ENCODE results near the gene DUSP1. TPM values are rescaled to one million over a fixed set of nuclear protein-coding genes. Genes with fewer than 3 reads are reported as not detected.
"Not testable (repeated sequence)": the region's sequence is repeated elsewhere in the genome, so short reads cannot be mapped to it uniquely, and the experiment has no call there.

The DUSP1 gene
- total RNA-seq, 1 donor from 2014 or later: 101 TPM

GRCh38 chr5:172796306-172796705, 25.3 kb upstream of the DUSP1 start:
- no peak for ATAC-seq

- ATAC-seq: peak; percentile 17
Measured at GRCh38 chr5:172795318-172795977, 24.5 kb upstream of the DUSP1 start.

GRCh38 chr5:172793577-172794488, 22.8 kb upstream of the DUSP1 start:
- ATAC-seq: no peak

DNA sequence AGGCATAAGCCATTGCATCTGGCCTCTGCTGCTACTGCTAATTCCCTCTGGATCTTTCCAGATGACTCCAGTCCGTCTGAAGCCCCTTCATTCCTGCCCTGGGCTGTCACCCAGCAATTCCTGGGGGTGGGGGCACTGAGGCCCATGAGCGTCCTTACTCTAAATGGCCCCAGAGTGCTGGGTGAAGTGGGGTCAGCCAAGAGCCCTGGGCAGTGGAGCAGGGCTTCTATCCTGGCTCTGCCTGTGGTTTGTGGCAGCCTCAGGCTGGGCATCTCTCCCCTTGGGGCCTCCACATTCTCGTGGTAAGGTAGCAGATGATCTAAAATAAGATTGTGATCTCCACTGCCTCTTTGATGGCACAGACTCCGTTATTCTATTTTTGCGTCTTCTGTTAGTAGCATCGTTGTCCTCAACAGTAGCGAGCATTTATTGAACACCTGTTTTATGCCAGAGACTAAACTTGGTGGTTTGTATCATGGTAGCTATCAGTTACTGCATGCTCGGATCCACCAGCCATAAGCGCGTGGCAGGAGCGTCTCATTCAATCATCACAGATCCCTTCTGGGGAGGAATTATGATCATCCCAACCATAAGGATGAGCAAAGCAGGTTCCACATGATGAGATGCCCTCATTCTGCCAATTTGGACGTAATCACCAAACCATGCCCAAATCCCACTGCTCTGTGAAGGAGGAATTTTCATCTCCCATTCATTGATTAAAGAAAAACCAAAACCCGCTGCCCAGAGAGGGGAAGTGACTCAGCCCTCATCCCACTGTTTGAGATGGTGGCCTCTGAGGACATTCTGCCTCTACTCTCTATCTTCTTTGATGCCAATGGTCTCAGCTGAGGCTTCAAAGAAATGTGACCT, 21.9 kb upstream of the DUSP1 start:
- ATAC-seq: no peak

GRCh38 chr5:172791726-172792445, 20.9 kb upstream of the DUSP1 start:
- ATAC-seq: no peak

GRCh38 chr5:172791286-172791685, 20.3 kb upstream of the DUSP1 start:
- no peak for ATAC-seq

DNA sequence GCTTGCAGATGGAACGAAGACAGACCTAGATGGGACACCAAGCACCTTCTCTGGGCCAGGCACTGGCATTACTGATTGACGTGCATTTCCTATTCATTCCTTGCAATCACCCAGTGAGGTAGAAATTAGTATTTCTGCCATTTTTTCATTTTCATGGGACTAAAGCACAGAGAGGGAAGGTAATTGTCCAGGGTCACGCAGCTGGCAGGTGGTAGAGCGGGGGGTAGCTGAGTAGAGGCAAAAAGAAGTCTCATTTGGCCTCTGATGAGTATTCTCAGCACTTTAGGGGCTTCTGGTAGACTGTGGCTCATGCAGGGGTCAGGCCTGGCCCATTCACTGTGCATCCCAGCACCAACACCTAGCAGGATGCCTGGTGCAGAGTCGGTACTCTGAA, 19.5 kb upstream of the DUSP1 start:
- ATAC-seq: no peak

- ATAC-seq: no peak
Measured at GRCh38 chr5:172789687-172790495, 18.9 kb upstream of the DUSP1 start.

- ATAC-seq: peak; percentile 34
Measured at GRCh38 chr5:172788771-172789686, 18.0 kb upstream of the DUSP1 start.

GRCh38 chr5:172787538-172787937, 16.5 kb upstream of the DUSP1 start:
- not testable (repeated sequence) for ATAC-seq

GRCh38 chr5:172786736-172787462, 15.9 kb upstream of the DUSP1 start:
- ATAC-seq: no peak

GRCh38 chr5:172785429-172786088, 14.6 kb upstream of the DUSP1 start:
- no peak for ATAC-seq

- not testable (repeated sequence) for ATAC-seq
Measured at GRCh38 chr5:172784162-172784561, 13.2 kb upstream of the DUSP1 start.

GRCh38 chr5:172783319-172783718, 12.3 kb upstream of the DUSP1 start:
- not testable (repeated sequence) for ATAC-seq

DNA sequence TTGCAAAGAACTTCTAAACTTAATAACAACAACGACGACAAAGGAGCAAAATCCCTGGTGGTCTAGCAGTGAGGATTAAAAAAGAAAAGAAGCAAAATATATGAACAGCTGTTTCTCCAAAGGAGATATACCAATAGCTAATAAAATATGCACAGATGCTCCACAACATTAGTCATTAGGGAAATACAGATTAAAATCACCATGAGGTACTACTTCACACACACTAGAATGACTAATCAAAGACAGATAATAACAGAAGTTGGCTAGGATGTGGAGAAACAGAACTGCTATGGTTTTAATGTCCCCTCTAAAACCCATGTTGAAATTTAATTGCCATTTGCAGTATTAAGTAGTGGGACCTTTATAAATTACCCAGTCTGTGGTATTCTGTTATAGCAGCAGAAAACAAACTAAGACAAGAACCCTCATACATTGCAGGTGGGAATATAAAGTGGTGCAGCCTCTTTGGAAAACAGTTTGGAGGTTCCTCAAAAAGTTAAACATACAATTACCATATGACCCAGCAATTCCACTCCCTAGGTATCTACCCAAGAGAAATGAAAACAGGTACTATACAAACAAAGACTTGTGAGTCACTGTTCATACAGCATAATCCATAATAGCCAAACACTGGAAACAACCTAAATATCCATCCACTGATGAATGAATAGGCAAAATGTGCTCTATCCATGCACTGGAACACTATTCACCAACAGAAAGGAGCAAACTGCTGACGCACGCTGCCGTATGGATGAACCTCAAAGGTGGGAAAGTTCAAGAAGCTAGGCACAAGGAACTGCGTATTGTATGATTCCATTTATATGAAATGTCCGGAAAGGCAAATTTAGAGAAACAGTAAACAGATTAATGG, 11.4 kb upstream of the DUSP1 start:
- peak; percentile 77 for ATAC-seq

- no peak for ATAC-seq
Measured at GRCh38 chr5:172779691-172780341, 8.8 kb upstream of the DUSP1 start.
